Fibroblast of pulmonary artery (primary cell): Measurements from ENCODE around the gene GRM8.

Experiments used
- DNase-seq: peaks from one replicate; pipeline ENCODE4 v3.0.0-alpha.2; 2010; ENCODE audit warnings: low read depth
- H3K4me3 ChIP-seq: replicated peaks from 2 replicates; pipeline ENCODE4 v1.5.1; 2011; ENCODE audit warnings: low read depth, mild to moderate bottlenecking, control low read depth, low read length, moderate library complexity
- TF ChIP-seq, protein P1 (sequence below): IDR thresholded peaks from 2 replicates; pipeline ENCODE4 v1.5.1; 2011; ENCODE audit warnings: mild to moderate bottlenecking, control low read depth, low read length, inconsistent platforms; ENCODE audit errors: missing control alignments

Gene GRM8

DNA sequence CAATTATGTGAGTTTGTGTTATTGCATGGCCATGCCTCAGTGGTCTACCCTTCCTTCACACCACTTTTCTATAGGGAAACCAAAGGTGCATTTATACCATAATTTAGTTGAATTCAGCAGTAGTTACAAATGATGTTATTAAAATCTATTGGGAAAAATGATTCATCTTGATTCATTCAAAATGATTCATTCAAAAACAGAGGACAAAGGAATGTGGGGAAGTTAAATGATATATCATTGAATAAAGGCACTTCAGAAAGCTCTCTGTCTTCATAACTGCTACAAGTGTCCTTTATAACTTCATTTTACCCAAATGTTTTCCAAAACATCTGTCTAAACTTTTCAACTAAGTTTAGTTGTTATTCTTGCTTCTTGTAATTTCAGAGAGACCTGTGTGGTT lies 722.9 kb downstream of the GRM8 start:
- DNase-seq = no peak
- TF ChIP-seq, protein P1, sequence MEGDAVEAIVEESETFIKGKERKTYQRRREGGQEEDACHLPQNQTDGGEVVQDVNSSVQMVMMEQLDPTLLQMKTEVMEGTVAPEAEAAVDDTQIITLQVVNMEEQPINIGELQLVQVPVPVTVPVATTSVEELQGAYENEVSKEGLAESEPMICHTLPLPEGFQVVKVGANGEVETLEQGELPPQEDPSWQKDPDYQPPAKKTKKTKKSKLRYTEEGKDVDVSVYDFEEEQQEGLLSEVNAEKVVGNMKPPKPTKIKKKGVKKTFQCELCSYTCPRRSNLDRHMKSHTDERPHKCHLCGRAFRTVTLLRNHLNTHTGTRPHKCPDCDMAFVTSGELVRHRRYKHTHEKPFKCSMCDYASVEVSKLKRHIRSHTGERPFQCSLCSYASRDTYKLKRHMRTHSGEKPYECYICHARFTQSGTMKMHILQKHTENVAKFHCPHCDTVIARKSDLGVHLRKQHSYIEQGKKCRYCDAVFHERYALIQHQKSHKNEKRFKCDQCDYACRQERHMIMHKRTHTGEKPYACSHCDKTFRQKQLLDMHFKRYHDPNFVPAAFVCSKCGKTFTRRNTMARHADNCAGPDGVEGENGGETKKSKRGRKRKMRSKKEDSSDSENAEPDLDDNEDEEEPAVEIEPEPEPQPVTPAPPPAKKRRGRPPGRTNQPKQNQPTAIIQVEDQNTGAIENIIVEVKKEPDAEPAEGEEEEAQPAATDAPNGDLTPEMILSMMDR = no peak
- no peak overlapping the region for H3K4me3 ChIP-seq

- no peak overlapping the region for H3K4me3 ChIP-seq
- no peak for DNase-seq
- TF ChIP-seq, protein P1 = no peak
These were observed 723.5 kb downstream of the GRM8 start for GRCh38 chr7:126529254-126529653.

DNA sequence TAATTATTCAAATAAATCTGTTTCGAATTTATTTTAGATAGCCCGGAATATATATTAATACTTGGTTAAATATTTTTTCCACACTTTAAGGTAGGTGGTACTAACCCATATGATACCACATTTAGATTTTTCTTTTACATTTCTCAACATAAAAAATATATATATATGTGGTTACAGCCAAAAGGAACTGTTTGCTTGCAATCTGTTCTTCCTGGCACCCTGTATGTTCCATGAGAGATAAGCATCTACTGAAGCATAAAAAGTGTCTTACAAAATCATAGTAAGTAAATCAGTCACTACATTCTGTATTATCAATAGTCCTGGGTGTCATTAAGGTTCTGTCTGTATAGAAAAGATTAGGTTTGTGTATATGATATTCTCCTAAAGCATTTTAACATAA lies 726.8 kb downstream of the GRM8 start:
- DNase-seq = no peak
- TF ChIP-seq, protein P1 = no peak
- H3K4me3 ChIP-seq = no peak overlapping the region

DNA sequence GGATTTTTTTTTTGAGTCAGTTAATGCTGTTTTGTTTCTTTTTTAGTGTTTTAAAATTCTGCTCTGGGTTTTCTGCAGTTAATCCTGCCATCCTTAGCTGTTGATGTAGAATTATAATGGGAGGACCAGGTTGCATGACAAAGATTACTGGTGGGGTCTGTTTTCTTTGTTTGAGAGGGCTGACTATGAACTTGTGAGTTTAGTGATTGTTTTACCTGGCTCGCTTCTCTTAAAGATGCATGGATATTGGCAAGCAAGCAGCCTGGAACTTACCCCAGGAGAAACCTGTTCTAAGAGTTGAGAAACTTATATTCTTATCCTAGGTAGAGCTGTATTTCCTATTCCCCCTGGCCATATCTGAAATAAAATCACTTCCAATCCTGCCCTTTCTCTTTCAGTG lies 727.8 kb downstream of the GRM8 start:
- TF ChIP-seq, protein P1 = no peak
- DNase-seq = no peak

DNA sequence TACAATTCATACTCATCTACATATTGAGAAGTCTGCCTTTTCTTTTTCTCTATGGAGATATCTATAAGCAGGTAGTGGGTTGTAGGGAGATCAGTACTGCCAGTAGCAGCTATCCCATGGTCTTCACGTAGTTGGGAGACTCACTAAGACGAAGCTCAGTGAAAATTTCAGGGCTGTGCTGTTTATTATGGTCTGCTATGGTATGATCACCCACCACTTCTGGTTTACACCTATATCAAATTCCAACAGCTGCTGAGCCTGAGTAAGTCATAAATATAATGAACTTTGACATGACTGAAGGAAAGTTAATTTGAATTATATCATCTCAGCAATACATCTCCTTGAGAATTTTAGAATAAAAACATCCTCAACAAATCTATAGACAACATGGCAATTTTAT lies 741.7 kb downstream of the GRM8 start:
- DNase-seq = no peak
- H3K4me3 ChIP-seq = no peak overlapping the region
- TF ChIP-seq, protein P1 = no peak

More for the DNA sequence above, 727.8 kb downstream of the GRM8 start:
- no peak overlapping the region for H3K4me3 ChIP-seq

DNA sequence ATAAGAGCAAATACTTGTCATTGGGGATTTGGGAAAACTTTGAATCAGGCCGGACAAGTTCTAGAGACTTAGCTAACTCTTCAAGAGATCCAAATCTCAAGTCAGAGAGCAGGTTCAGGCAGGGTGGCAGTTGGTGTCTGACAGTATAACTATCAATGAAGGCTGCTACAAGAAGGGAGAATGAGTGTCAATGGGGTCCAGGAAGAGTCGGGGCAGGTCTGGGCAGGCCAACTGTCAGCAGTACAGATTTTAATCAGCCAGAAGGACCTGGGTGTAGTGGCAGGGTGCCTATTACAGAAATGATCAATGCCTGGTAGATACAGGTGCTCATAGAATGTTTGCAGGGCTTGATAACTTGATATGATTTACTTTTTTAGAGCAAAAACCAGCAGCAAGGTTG lies 751.1 kb downstream of the GRM8 start:
- no peak overlapping the region for H3K4me3 ChIP-seq
- TF ChIP-seq, protein P1 = no peak
- no peak for DNase-seq

GRCh38 chr7:126499481-126499880 lies 753.3 kb downstream of the GRM8 start:
- TF ChIP-seq, protein P1 = no peak
- DNase-seq = no peak
- H3K4me3 ChIP-seq = no peak overlapping the region
